ENCODE data around the gene TMEM175.
"Not testable (repeated sequence)": the region's sequence is repeated elsewhere in the genome, so short reads cannot be mapped to it uniquely, and the experiment has no call there.

The TMEM175 gene

DNA sequence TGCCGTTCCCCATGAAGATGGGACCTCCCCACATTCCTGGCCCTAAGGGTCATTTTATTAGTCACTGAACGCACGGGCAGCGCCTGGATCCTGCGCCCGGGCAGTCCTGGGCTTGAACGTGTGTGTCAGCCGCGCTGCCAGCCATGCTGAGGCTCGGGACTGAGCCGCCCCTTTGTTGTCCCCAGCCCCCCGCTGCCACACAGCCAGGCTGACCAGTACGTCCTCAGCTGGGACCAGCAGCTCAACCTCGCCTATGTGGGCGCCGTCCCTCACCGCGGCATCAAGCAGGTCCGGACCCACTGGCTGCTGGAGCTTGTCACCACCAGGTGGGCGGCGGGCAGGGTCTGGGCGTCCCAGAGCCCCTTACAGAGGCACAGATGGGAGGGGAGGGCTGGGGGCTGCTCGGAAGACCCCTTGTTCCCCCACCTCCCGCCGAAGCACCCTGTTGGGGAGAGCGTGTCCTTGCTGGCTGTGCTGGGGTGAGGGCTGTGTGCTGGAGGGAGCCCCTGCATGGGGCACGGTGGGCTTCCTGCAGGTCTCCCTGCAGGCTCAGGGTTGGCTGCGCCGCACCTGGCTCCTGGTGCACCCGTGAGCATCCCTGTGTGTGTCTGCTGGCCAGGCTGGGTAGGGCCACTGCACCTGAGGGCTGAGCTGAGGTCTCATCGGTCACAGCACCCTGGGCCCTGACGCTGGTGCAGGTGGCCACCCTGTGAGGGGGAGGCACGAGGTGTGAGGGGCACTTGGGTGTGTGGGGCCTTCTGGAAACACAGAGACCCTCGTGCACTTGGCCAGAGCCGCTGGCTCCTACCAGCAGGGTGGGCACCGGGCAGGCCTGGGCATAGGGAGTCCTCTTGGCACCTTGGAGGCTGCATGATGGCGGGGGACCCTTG is 55.6 kb downstream of the TMEM175 start:
- no peak for DNase-seq (ENCODE audit: extremely low read depth in 1 of 2, low read depth in 1 of 2)

DNA sequence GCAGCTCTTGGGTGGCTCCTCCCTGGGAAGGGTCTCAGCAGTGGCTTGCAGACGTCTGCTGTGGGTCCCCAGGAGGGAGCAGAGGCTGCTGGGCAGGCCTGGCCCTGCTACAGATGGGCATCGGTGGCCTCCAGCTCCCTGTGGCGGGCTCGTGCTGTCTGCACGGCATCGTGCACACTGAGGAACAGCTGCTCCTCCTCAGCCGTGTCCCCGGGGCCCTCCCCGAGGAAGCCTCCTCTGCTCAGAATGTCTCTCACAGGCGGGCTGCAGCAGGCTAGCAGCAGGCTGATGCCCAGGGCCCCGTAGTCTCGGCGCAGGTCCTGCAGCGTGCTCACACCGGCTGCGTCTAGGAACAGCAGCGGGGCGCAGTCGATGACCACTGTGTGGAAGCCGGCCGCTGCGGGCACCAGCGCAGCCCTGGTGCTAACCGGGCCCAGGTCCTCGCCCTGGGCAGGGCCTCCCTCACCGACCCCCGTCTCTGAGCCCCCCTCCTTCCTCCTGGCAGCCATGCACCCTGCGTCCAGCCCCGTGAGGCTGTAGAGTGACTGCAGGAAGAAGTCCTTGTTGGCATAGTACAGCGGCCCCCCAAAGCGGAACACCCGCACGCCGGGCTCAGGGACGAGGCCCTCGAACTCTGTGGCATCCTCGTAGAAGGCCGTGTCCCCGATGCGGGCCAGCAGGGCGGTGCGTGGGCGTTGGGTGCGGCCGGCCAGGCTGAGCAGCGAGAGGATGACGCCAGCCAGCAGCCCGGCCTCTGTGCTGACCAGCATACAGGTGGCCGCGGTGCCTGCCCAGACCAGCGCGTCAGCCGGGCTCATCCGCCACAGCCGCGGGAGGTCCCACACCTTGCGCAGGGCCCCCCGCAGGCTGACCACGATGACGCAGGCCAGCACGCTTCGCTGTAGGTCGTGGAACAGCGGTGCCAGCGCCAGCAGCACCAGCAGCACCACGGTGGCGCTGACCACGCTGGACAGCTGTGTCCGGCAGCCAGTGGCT is 56.8 kb downstream of the TMEM175 start:
- no peak for DNase-seq (ENCODE audit: extremely low read depth in 1 of 2, low read depth in 1 of 2)

DNA sequence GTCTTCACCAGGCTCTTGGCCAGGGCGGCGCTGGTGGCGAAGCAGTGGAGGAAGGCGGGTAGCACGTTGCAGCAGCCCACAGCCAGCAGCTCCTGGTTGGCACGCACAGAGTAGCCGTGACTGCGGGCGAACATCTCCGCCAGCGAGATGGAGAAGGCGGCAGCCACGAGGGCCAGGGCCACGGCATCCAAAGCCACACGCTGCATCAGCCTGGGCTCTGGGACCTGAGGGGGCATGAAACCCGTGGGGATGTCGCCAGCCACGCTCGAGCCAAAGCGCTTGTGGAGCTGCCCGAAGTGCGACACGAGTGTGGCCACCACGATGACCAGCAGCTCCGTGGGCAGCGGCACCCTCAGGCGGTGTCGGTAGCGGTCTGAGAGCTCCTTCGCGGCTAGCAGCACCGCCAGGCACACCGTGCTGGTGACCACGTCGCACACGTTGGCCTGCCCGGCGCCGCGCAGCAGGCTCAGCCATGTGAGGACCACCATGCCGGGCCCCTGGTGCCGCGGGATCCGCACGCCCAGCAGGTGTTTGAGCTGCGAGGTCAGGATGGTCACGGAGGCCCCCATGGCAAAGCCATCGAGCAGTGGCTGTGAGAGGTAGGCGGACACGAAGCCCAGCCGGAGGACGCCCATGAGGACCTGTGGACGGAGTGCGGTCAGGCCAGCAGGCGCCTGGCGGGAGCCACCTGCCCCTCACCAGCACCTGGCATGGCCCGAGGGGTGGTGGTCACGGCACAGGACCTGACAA is 57.6 kb downstream of the TMEM175 start:
- no peak for DNase-seq (ENCODE audit: extremely low read depth in 1 of 2, low read depth in 1 of 2)

DNA sequence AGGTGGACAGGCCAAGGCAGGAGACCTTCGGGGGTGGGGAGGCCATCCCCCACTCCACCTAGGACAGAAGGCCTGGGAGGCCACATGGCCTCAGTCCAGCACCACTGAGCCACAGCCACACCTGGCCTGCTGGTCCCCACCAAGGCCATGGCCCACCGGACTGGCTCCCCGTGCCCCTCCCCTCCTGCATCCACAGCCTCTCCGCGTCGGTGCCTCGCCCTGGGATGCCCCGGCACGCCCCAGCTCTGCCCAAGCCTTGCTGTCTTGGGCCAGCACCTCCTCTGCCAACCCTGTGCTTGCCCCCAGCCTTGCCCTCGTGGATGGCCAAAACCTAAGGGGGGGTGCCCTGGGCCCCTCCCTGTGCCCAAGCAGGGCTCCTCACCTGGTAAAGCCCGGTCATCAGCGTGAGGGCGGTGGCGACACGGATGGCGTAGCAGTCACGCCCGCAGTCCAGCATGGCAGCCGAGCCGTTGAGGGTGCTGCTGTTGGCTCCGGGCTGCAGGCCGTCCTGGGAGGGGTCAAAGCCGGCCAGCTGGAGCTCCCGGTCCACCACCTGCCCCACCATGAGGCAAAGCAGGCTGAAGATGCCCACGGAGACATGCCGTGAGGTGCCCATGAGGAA is 58.6 kb downstream of the TMEM175 start:
- DNase-seq (ENCODE audit: extremely low read depth in 1 of 2, low read depth in 1 of 2) = no peak

DNA sequence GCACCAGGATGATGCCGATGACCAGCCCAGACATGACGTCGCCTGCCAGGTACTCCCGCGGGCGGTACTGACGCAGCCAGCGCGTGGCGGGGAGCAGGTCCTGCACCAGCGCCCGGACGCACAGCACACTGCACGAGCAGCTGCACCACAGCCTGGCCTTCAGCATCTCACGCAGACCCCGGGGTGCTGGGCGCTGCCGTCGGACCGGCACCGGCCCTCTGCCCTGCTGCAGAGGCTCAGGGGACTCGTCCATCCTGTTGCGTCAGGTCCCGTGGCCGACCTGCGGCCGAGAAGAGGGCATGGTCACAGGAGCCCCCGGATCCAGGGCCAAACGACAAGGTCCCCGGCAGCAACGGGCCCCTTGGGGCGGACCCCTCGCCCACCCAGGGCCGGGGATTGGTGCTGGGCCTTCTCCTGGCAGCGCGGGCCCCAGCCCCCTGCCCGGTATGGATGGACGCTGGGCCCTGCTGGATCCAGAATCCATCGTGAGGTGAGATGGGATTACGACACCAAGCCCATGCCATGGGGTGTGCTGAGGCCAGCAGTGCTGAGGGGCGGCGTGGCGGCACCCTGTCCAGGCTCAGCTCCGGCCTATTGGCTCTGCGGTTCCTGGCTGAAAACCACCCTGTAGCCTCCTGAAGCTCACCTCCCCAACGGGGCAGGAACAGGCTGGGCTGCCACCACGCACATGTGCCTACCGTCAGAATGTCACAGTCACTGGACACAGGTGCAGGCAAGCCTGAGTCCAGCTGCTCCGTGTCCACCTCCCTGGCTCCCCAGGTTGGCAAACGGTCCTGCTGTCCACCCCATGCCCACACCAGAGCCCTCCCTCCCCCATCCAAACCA is 59.4 kb downstream of the TMEM175 start:
- no peak for DNase-seq (ENCODE audit: extremely low read depth in 1 of 2, low read depth in 1 of 2)

DNA sequence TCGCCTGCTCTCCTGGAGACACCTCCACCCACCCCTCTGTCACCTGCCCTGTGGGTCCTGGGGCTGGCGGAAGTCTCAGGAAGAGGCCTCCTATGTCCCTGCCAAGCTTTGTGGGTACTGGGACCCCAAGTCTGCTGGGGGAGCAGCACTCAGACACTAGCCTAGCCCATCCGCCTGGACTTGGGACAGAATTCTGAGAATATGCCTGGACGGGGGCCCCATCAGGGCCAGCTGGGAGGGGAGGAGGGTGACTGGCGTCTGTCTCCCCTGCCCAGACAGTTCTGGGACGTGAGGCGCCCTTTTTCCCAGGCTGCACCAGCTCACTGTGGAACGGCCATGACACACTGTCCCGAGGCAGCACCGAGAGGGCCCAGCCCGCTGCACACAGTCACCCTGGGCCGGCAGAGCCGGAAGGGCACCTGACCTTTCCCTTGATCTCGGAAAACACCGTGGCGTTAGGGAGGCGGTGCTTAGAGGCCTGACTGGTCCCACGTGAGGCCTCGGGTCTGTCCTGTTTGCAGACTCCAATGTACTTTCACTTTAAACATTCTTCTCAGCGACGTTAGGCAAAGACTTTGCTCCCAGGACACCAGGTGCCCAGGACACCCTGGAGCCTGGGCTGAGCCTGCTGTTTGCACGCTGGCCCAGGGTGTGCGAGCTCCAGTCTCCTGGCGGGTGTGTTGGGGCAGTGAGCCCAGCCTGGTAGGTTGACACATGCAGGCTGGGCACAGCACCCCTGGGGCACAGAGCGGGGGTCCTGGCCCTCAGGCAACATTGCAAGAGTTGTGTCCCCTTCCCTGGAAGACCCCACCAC is 60.2 kb downstream of the TMEM175 start:
- DNase-seq (ENCODE audit: extremely low read depth in 1 of 2, low read depth in 1 of 2) = no peak

DNA sequence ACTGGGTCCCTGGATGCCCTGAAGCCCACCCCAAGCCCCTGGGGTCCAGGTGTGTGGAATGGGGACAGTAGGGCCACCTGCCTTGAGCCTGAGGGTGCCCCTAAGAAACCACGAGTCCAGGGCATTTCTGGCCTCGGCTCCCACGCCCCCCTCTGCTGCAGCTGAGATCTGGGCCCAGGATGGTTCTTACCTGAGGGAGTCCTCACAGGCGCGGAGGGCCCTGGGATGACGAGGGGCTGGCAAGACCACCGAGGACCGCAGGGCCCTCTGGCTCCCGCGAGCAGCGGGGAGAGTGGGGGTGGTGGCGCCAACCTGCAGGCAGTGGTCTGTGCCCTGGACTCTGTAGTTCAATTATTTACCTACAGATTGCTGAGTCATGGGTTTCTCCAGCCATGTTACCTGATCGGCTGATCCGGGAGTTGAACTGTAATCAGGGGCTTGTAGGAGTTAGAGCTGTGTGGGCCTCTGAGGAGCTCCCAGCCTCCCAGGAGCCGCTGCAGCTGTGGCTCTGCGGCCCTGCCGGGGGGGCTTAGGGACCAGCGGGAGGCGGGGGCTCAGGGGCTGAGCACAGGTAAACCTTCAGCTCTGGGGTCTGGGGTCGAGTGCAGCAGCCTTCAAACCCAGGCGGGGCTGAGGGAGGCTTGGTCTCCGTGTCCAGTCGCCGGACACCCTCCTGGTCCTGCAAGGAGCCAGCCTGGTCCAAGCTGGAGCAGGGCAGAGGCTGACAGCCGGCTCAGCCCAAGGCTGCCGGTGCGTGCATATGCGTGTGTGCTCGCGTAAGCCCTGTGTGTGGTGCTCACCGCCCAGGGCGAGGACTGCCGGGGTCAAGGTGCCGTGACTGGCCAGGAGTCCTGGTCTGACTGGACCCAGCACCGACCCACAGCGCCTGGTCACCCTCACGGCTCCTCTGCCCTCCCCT is 61.1 kb downstream of the TMEM175 start, which contains the start of gene SLC26A1:
Gene SLC26A1, minus strand, starts transcription at position 294 of the 919 bp plus-strand sequence. CDS start 1,701 bp downstream, outside the sequence.
- DNase-seq (ENCODE audit: extremely low read depth in 1 of 2, low read depth in 1 of 2) = no peak

DNA sequence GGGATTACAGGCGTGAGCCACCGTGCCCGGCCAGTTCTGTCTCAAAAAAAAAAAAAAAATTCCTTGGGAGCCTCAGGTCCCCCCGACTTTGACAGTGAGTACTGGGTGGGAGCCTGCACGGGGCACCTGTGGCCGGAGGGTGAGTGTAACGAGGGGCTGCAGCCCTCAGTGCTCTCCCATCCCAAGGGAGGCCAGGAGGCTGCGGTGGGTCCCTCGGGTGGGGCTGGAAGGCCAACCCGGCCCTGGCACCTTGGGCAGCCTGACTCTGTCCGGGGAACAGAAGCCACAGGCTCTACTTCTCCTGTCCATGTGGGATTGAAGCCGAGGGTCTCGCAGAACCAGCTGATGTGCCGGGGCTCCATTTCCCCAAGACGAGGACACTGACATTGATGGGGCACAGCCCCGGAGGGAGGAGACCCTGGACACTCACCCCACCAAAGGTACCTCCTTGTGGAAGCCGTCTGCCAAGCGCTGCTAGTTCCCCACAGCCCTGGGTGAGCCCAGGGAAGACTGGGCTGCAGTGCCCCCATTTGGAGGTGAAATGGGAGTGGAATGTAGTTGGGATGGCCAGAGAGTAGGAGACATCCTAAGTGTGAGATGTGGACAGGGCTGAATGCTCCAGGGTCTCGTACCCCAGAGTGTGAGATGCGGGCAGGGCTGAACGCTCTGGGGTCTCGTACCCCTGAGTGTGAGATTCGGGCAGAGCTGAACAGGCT is 63.2 kb downstream of the TMEM175 start:
- no peak for DNase-seq (ENCODE audit: extremely low read depth in 1 of 2, low read depth in 1 of 2)

DNA sequence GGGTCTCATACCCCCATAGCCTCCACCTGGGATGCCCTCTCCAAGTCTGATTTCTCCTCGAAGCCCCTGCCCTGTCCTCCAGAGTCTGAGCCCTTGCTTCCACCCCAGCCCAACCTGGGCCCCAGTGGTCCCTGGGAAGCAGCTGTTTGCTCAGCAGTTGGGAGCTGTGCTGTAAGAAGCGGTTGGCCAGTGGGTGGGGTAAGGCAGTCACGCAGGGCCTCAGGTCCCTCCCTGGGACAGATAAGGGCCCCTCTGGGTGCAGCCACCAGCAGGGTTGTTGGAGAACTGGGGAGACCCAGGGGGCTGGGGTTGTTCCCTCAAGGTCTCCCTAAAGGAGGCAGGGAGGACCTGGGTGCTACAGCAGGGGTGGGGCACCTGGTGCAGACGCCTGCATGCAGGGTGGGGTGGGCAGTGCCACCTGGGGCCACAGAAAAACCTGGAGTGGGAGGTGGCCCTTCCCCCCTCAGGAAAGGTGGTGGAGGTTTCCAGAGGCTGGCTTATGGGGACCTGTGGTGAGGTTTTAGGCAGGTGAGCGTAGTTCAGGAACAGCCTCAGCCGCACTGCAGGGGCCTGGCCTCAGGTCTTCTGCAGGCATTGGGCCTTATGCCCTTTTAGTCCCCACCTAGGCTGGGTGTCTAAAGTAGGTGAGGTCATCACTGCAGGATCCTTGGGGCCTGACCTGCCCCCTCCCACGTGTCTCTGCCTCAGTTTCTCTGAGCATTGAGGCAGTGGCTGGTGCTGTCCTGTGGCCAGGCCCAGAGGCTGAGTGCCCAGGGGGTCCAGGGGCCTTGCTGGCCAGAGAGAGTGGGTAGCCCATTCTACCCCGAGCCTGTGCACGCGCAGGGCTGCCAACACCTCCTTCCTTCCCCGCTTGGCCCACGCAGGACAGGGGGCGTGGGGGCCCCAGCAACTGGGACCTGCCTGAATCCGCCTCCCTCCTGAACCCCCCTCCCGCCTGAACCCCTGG is 64.1 kb downstream of the TMEM175 start:
- DNase-seq (ENCODE audit: extremely low read depth in 1 of 2, low read depth in 1 of 2) = no peak

DNA sequence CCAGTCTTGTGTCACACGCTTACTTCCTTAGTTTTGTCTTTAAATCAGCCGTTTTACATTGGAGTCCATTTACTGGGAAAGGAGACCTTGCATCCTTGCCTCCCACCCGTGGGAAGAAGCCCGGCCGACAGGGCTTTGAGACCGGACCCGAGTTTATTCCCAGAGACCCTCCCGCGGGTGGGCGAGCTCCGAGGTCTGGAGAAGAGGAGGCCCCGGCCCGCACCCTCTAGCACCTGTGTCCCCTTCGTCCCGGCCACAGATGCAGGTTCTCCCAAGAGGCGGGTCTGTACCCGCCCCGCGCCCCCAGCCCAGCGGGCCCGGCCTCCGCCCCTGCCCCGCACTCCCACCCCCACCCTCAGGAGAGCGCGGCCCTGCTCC is 64.7 kb downstream of the TMEM175 start:
- DNase-seq (ENCODE audit: extremely low read depth in 1 of 2, low read depth in 1 of 2) = no peak

DNA sequence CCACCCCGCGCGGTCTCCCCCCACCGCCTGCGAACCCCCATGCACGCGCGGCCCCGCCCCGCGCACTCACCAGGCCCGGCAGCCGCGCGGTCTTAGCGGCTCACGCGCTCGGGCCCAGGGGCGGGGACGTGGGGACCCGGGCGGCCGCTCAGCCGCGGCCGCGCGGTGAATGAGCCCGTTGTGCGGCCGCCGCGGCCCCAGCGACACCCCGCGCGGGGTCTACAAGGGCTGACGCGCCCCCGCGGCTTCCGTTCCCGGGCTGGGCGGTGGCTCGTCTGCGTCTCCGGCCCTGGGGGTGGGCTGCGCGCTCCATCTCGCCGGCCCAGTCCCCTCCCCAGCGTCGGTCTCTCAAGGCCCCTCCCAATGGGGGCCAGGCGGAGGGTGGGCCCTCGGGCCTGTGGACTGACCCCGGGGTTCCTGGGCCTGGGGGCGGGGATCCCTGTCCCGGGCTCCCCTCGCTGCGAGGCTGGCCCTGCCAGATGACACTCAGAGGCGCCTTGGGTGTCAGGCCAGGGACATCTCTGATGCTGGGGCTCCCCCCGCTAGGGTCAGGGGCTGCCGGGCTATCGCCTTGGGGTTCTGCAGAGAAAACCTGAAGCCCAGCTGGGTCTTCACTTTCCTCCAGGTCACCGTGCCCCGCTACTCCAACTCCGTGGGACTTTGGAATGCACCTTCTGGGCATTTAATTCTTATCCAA is 65.3 kb downstream of the TMEM175 start:
- no peak for DNase-seq (ENCODE audit: extremely low read depth in 1 of 2, low read depth in 1 of 2)

DNA sequence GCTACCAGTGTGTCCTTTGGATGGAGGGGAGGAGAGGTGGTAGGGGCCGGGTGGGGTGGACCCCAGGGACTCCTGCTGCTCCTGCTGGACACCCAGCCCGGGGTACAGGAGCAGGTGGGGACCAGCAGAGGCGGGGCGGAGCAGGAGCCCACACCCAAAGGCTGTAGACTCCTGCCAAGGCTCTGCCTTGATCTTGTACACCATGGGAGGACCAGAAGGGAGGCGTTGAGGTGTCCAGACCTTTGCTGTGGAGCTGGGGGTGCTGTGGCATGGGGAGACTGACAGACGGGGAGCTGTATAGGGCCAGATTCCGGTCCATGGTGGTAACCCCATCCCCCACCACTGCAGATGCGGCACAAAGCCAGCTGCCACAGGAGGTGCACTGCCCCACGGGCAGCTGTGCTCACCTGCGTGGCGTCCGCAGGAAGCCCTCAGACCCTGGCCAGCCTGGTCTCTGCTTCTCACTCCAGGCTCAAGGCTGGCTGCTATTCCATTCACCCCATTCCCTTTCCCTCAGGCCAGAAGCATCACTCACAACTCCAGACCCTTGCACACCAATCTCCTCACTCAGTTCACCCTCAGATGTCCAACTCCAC is 65.9 kb downstream of the TMEM175 start:
- DNase-seq (ENCODE audit: extremely low read depth in 1 of 2, low read depth in 1 of 2) = no peak

DNA sequence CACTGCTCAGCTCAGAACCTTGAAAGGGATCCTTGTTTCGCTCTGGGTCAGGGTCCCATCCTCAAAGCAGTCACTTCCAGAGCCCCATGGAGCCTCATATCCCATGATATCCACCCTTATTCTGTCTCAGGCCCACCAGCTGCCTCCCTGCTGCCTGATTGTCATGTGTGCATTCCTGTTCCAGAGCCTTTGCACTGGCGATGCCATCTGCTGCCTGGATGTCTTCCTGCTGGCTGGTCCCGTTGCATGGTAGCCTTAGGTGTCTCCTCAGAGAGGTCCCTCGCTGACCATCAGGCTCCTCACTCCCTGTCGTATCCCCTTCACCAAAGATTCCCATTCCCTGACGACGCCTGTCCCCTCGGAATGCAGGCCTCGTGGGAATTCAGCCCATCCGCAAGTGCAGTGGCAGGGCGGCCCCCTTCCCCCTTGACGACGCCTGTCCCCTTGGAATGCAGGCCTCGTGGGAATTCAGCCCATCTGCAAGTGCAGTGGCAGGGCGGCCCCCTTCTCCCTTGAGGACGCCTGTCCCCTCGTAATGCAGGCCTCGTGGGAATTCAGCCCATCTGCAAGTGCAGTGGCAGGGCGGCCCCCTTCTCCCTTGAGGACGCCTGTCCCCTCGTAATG is 67.1 kb downstream of the TMEM175 start:
- not testable (repeated sequence) for DNase-seq (ENCODE audit: extremely low read depth in 1 of 2, low read depth in 1 of 2)

DNA sequence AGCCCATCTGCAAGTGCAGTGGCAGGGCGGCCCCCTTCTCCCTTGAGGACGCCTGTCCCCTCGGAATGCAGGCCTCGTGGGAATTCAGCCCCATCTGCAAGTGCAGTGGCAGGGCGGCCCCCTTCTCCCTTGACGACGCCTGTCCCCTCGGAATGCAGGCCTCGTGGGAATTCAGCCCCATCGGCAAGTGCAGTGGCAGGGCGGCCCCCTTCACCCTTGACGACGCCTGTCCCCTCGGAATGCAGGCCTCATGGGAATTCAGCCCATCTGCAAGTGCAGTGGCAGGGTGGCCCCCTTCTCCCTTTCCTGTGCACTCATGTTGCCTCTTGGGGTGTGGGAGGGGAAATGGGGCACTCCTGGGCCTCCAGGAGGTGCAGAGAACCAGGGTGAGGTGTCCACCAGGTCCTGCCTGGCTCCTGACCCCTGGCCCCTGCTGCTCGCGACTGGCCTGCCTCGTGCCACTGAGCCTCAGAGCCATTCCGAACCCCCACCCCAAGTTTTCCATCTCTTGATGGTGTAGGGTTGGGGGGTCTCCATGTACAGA is 67.7 kb downstream of the TMEM175 start:
- DNase-seq (ENCODE audit: extremely low read depth in 1 of 2, low read depth in 1 of 2) = no peak
